HepG2 (cell line): ENCODE measurements around the gene TOMM7. TPM values are rescaled to one million over a fixed set of nuclear protein-coding genes. Genes with fewer than 3 reads are reported as not detected.
A peak's percentile ranks its signal among the peaks of the same experiment; 100 is the strongest.

Experiments
- ATAC-seq: fragments of 200-7000 bp; cut with Tn5 transposase; 3 replicates; pipeline ENCODE4 v1.9.1; 2020; ENCODE audit warnings: mild to moderate bottlenecking, moderate library complexity
- BruUV-seq: library from RNA; stranded (reverse); fragments of 400-500 nt; replicated peaks from 2 replicates; lab custom pipeline; 2021; lab: Mats Ljungman, UMichigan
- CTCF ChIA-PET: fragments of 300-600 bp; formaldehyde crosslinking; extraction: SDS; loops from one replicate; lab custom pipeline; 2021; ENCODE audit warnings: low total read pairs, inconsistent platforms, low intra/inter-chr PET ratio; lab: Yijun Ruan, JAX
- POLR2A ChIA-PET: fragments of 350-600 bp; sonication (Branson Sonifier 250); formaldehyde crosslinking; loops from one replicate; lab custom pipeline; 2020; ENCODE audit warnings: antibody characterized with exemption, inconsistent platforms; lab: Yijun Ruan, JAX
- DNase-seq: peaks from one replicate; pipeline ENCODE4 v3.0.0-alpha.2; 2015; ENCODE audit warnings: low spot score
- FAIRE-seq: peaks from 3 replicates; lab custom pipeline; 2011; peaks lifted over from hg19 to GRCh38; lab: Jason Lieb, UNC
- H2AFZ ChIP-seq: one replicate; pipeline ENCODE4 v1.6.1; 2011; ENCODE audit warnings: low read length, inconsistent platforms
- H3K27ac ChIP-seq: fragments of 300-600 bp; 3 replicates; pipeline ENCODE4 v1.8.0; 2011; ENCODE audit warnings: mixed run types, mild to moderate bottlenecking, mixed read lengths, low read length, inconsistent platforms; ENCODE audit not compliant: insufficient read depth; ENCODE audit errors: extremely low read length
- H3K27me3 ChIP-seq, 2 experiments: fragments of 200-600 bp in 1 of 2; 2 replicates in 1 of 2; 3 replicates in 1 of 2; pipeline versions ENCODE4 v1.6.0 to v1.8.0; 2011; ENCODE audit warnings: low read length in 2 of 2, mild to moderate bottlenecking in 2 of 2, moderate library complexity in 2 of 2, inconsistent platforms in 1 of 2; ENCODE audit not compliant: insufficient read depth in 2 of 2, control insufficient read depth in 1 of 2
- H3K36me3 ChIP-seq, 2 experiments: fragments of 200-600 bp in 1 of 2; replicated peaks in 1 of 2; 2 replicates in 1 of 2; 3 replicates in 1 of 2; pipeline versions ENCODE4 v1.5.1 to v1.8.0; 2011; ENCODE audit warnings: low read length in 2 of 2, inconsistent platforms in 1 of 2; ENCODE audit not compliant: insufficient read depth in 2 of 2, control insufficient read depth in 1 of 2
- H3K4me1 ChIP-seq: 2 replicates; pipeline ENCODE4 v1.5.1; 2012; ENCODE audit warnings: low read length, inconsistent platforms; ENCODE audit not compliant: insufficient read depth
- H3K4me2 ChIP-seq: 2 replicates; pipeline ENCODE4 v1.6.0; 2011; ENCODE audit warnings: low read depth, low read length, inconsistent platforms
- H3K4me3 ChIP-seq, 3 experiments: fragments of 200-600 bp in 1 of 3; sonication (generic), shearing (Covaris generic) in 1 of 3; replicated peaks in 1 of 3; 2 replicates each; pipeline ENCODE4 v1.5.1; 2011 to 2016; ENCODE audit warnings: low read length in 3 of 3, inconsistent platforms in 2 of 3, low read depth in 2 of 3, mild to moderate bottlenecking in 2 of 3, control low read depth in 1 of 3, mixed read lengths in 1 of 3; ENCODE audit not compliant: insufficient read depth in 1 of 3
- H3K79me2 ChIP-seq: one replicate; pipeline ENCODE4 v1.6.1; 2011; ENCODE audit warnings: low read length, inconsistent platforms; ENCODE audit not compliant: insufficient read depth
- H3K9ac ChIP-seq: 2 replicates; pipeline ENCODE4 v1.6.0; 2011; ENCODE audit warnings: mild to moderate bottlenecking, low read depth, low read length, inconsistent platforms; ENCODE audit not compliant: insufficient read depth
- H3K9me3 ChIP-seq: 2 replicates; pipeline ENCODE4 v1.5.1; 2012; ENCODE audit warnings: mild to moderate bottlenecking, low read length
- H4K20me1 ChIP-seq: 2 replicates; pipeline ENCODE4 v1.6.0; 2011; ENCODE audit warnings: inconsistent platforms, mild to moderate bottlenecking, low read length, moderate library complexity; ENCODE audit not compliant: insufficient read depth
- ESRRA ChIP-seq: sonication (generic); formaldehyde crosslinking; IDR thresholded peaks from 2 replicates; pipeline ENCODE4 v1.5.1; 2020; ENCODE audit warnings: mild to moderate bottlenecking, low read depth, missing genetic modification reagents
- HNRNPK ChIP-seq: fragments of 200-400 bp; formaldehyde crosslinking; IDR thresholded peaks from 2 replicates; pipeline ENCODE4 v1.6.1; 2018; ENCODE audit warnings: low read length, low read depth, moderate library complexity, mild to moderate bottlenecking; ENCODE audit not compliant: poor library complexity, severe bottlenecking
- IRF2 ChIP-seq: IDR thresholded peaks from 2 replicates; pipeline ENCODE4 v1.6.1; 2018; ENCODE audit warnings: missing genetic modification reagents, missing compliant biosample characterization
- NFKB2 ChIP-seq: sonication (generic); formaldehyde crosslinking; IDR thresholded peaks from 2 replicates; pipeline ENCODE4 v1.4.0; 2020; ENCODE audit warnings: missing genetic modification reagents, borderline replicate concordance
- NKX3-1 ChIP-seq: sonication (generic); formaldehyde crosslinking; IDR thresholded peaks from 2 replicates; pipeline ENCODE4 v1.5.0; 2020; ENCODE audit warnings: missing genetic modification reagents
- RBFOX2 ChIP-seq: fragments of 200-400 bp; formaldehyde crosslinking; IDR thresholded peaks from 2 replicates; pipeline ENCODE4 v1.6.1; 2017; ENCODE audit warnings: low read depth, mild to moderate bottlenecking, low read length
- RORA ChIP-seq: sonication (generic); formaldehyde crosslinking; IDR thresholded peaks from 2 replicates; pipeline ENCODE4 v1.5.0; 2020; ENCODE audit warnings: mild to moderate bottlenecking, missing genetic modification reagents, moderate library complexity
- TBX2 ChIP-seq: sonication (generic); formaldehyde crosslinking; IDR thresholded peaks from 2 replicates; pipeline ENCODE4 v1.5.0; 2020; ENCODE audit warnings: missing genetic modification reagents, mild to moderate bottlenecking, borderline replicate concordance
- TOE1 ChIP-seq: sonication (generic); formaldehyde crosslinking; IDR thresholded peaks from 2 replicates; pipeline ENCODE4 v1.4.0; 2020; ENCODE audit warnings: mild to moderate bottlenecking, missing genetic modification reagents
- ZNF124 ChIP-seq: sonication (generic); formaldehyde crosslinking; IDR thresholded peaks from 2 replicates; pipeline ENCODE4 v1.4.0; 2020; ENCODE audit warnings: missing genetic modification reagents
- ZNF256 ChIP-seq: sonication (generic); formaldehyde crosslinking; conservative IDR thresholded peaks from 2 replicates; pipeline ENCODE4 v1.4.0; 2020; ENCODE audit warnings: missing genetic modification reagents
- ZNF3 ChIP-seq: IDR thresholded peaks from 2 replicates; pipeline ENCODE4 v1.7.0; 2017; ENCODE audit warnings: inconsistent platforms
- ZNF724P ChIP-seq: sonication (generic); formaldehyde crosslinking; IDR thresholded peaks from 2 replicates; pipeline ENCODE4 v1.8.0; 2022; ENCODE audit warnings: missing genetic modification reagents, borderline replicate concordance
- WGBS: methylation state at CpG from one replicate; pipeline ENCODE4 v1.1.6; 2017; ENCODE audit warnings: low lambda C conversion rate; 5-methylcytosine and 5-hydroxymethylcytosine counted together
- in situ Hi-C: cut with HindIII; loops from 2 replicates; pipeline ENCODE4 v1.10.0; 2017; ENCODE audit warnings: low pct_unique_long_range_greater_than_20kb; ENCODE audit not compliant: extremely low pct_ligation_motif_present
- intact Hi-C: fragments of 100-400 bp; cut with micrococcal nuclease; formaldehyde crosslinking; loops from one replicate; pipeline ENCODE4 v1.10.0; 2022; ENCODE audit not compliant: unreplicated experiment
- polyA plus RNA-seq, 8 experiments: library from polyadenylated mRNA; depleted of rRNA in 3 of 8; stranded (reverse) in 7 of 8; unstranded in 1 of 8; fragments of >200 nt; fragmentation: Illumina TruSeq in 4 of 8; extraction: Trizol in 4 of 8; gene quantifications; 2 replicates each; pipeline versions ENCODE4 v1.2.1 to v1.2.3, GENCODE V29; 2011 to 2016; ENCODE audit warnings: low read depth in 4 of 8, missing spikeins in 1 of 8, mixed read lengths in 1 of 8; ENCODE audit not compliant: insufficient read depth in 1 of 8
- total RNA-seq, 5 experiments: library from RNA; depleted of rRNA; stranded (reverse); fragments of >200 nt; fragmentation: Illumina TruSeq; extraction: Trizol; gene quantifications; 2 replicates each; pipeline ENCODE4 v1.2.3, GENCODE V29; 2016; ENCODE audit warnings: low read depth in 1 of 5
- TF ChIP-seq, protein P1 (sequence below): sonication (generic); formaldehyde crosslinking; IDR thresholded peaks from 2 replicates; pipeline ENCODE4 v1.5.1; 2020; ENCODE audit warnings: missing genetic modification reagents, mild to moderate bottlenecking, borderline replicate concordance
- TF ChIP-seq, protein P2 (sequence below): sonication (generic); formaldehyde crosslinking; IDR thresholded peaks from 2 replicates; pipeline ENCODE4 v1.4.0; 2020; ENCODE audit warnings: missing genetic modification reagents, low read depth, mild to moderate bottlenecking, borderline replicate concordance
- TF ChIP-seq, protein P3 (sequence below): sonication (generic); formaldehyde crosslinking; IDR thresholded peaks from 2 replicates; pipeline ENCODE4 v1.5.1; 2020; ENCODE audit warnings: missing genetic modification reagents, mild to moderate bottlenecking, borderline replicate concordance

TOMM7 gene
- total and polyA plus RNA-seq, 2 of the 13 experiments (the other 11 are each of a cell fraction or from before 2014, with no cell fraction given): 251 to 369 TPM

DNA sequence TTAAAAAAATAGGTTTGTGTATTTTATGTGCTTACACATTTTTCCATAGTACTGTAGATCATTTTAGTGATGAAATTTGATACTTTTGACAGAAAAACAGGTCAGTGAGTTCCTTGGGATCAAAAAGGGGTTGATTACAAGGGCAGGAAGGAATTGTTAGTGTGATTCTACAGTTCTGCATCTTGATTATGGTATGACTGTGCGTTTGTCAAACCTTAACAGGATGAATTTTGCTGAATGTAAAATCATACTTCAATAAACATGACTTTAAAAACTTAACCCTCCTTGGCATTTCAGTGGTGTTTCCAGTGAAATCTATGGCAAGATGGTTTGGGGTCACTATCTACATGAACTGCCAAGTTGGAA, 35.6 kb upstream of the TOMM7 start:
- BruUV-seq: no TSS peak
- H3K9ac ChIP-seq: no peak overlapping the region
- no peak for TF ChIP-seq TOE1 (CRISPR knock-in tag)
- TF ChIP-seq, protein P1, sequence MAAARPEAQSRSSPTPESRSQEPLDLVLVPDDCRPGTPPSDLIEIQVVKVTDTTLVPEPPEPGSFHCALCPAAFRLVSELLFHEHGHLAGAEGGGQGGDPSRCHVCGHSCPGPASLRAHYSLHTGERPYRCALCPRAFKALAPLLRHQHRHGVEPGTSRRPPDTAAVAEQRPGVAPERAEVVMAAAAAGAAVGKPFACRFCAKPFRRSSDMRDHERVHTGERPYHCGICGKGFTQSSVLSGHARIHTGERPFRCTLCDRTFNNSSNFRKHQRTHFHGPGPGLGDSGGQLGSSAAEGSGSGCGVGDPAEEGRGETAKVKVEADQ (CRISPR knock-in tag): no peak
- no peak for TF ChIP-seq IRF2 (CRISPR knock-in tag)
- TF ChIP-seq RBFOX2: 0 out of 2 replicates have a peak, but pooled peaks have one; percentile 2
- no peak for TF ChIP-seq TBX2 (CRISPR knock-in tag)
- TF ChIP-seq NKX3-1 (CRISPR knock-in tag): no peak
- no peak for TF ChIP-seq ESRRA (CRISPR knock-in tag)
- 95% methylated on average over 1 of the region's 1 CpG for WGBS
- no peak overlapping the region for H3K4me2 ChIP-seq
- H3K27me3 ChIP-seq: peaks cover 0 to 5% of the 10 kb centered on the region in 2 experiments; a peak in 2 of 5 replicates
- CTCF ChIA-PET: no interaction called here
- no peak for ATAC-seq
- no peak overlapping the region for H3K4me3 ChIP-seq
- in situ Hi-C loops: loop anchor here (10.0 kb wide), 1 partner anchor 197 kb away; no protein-coding TSS in a partner anchor
- H3K79me2 ChIP-seq: peaks cover 5% of the 10 kb centered on the region
- no peak for DNase-seq
- H3K36me3 ChIP-seq: peaks cover 0 to 4% of the 10 kb centered on the region in 2 experiments; a peak in 2 of 5 replicates
- H3K4me1 ChIP-seq: peaks cover 42% of the 10 kb centered on the region
- no peak overlapping the region for H3K27ac ChIP-seq
- no peak overlapping the region for H2AFZ ChIP-seq
- no peaks in the 10 kb centered on the region for H4K20me1 ChIP-seq
- POLR2A ChIA-PET: no interaction called here
- intact Hi-C loops: loop anchor here (5.0 kb wide), 1 partner anchor 131 kb away; the partner anchor contains the start of gene IL6
- H3K9me3 ChIP-seq: no peaks in the 10 kb centered on the region
- peak; percentile 12 for FAIRE-seq

DNA sequence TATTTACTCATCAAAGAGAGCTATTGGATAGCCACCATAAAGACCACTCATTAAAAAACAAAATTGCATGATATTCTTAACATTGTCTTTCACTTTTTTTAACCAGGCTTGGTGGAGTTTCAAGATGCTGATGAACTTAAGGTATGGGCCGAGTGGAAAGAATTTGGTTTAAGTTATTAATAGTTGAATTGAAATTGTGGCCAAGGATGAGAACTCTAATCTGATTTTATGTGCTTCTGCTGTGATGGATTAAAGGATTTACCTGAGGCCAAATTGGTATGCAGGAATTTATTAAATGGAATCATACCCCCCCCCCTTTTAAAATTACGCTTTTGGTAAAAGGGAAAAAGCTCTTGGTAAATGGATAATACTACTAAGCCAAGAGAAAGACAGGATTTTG, 33.8 kb upstream of the TOMM7 start:
- intact Hi-C loops: loop anchor here (5.0 kb wide), 1 partner anchor 129 kb away; the partner anchor contains the start of gene IL6
- H4K20me1 ChIP-seq: no peaks in the 10 kb centered on the region
- no peak overlapping the region for H3K4me2 ChIP-seq
- H3K4me1 ChIP-seq: peaks cover 42% of the 10 kb centered on the region
- H3K36me3 ChIP-seq: peaks cover 0 to 4% of the 10 kb centered on the region in 2 experiments; a peak in 2 of 5 replicates
- H3K79me2 ChIP-seq: peaks cover 5% of the 10 kb centered on the region
- no peak overlapping the region for H3K9ac ChIP-seq
- H3K27me3 ChIP-seq: peaks cover 0 to 17% of the 10 kb centered on the region in 2 experiments; a peak in 3 of 5 replicates
- ChIA-PET CTCF (no interaction called here), POLR2A (interaction anchor here (1.3 kb wide), 1 partner anchor 70 kb away, joined by 7 read pairs; no protein-coding TSS in a partner anchor)
- H3K27ac ChIP-seq: no peak overlapping the region
- WGBS: 99% methylated on average over 2 of the region's 2 CpGs
- no peak for DNase-seq
- FAIRE-seq: no peak
- ATAC-seq: no peak
- no peak overlapping the region for H2AFZ ChIP-seq
- in situ Hi-C loops: loop anchor here (10.0 kb wide), 1 partner anchor 198 kb away; no protein-coding TSS in a partner anchor
- no TSS peak for BruUV-seq
- no peak overlapping the region; a peak in 1 of 6 replicates for H3K4me3 ChIP-seq
- H3K9me3 ChIP-seq: no peaks in the 10 kb centered on the region
- TF ChIP-seq ZNF256 (CRISPR knock-in tag) (no peak), HNRNPK (no peak), RORA (CRISPR knock-in tag) (no peak), ZNF124 (CRISPR knock-in tag) (no peak), ZNF3 (CRISPR knock-in tag) (no peak), ZNF724P (CRISPR knock-in tag) (no peak), NFKB2 (CRISPR knock-in tag) (no peak)
- TF ChIP-seq, protein P2, sequence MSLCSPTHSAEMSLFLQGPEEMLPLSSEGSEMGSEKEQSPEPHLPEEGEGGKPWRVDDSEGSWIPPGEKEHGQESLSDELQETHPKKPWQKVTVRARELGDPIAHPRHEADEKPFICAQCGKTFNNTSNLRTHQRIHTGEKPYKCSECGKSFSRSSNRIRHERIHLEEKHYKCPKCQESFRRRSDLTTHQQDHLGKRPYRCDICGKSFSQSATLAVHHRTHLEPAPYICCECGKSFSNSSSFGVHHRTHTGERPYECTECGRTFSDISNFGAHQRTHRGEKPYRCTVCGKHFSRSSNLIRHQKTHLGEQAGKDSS: no peak
- TF ChIP-seq, protein P3, sequence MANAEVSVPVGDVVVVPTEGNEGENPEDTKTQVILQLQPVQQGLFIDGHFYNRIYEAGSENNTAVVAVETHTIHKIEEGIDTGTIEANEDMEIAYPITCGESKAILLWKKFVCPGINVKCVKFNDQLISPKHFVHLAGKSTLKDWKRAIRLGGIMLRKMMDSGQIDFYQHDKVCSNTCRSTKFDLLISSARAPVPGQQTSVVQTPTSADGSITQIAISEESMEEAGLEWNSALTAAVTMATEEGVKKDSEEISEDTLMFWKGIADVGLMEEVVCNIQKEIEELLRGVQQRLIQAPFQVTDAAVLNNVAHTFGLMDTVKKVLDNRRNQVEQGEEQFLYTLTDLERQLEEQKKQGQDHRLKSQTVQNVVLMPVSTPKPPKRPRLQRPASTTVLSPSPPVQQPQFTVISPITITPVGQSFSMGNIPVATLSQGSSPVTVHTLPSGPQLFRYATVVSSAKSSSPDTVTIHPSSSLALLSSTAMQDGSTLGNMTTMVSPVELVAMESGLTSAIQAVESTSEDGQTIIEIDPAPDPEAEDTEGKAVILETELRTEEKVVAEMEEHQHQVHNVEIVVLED (CRISPR knock-in tag): no peak
